ENCODE results near the gene SLC37A1. TPM values are rescaled to one million over a fixed set of nuclear protein-coding genes. Genes with fewer than 3 reads are reported as not detected.

The SLC37A1 gene
- total and polyA plus RNA-seq, 9 of the 15 experiments (the other 6 are each of a cell fraction or from before 2014, with no cell fraction given): 0.06 to 3.4 (median 0.40) TPM

- H4K20me1 ChIP-seq (replicated peaks; ENCODE audit: control insufficient read depth, insufficient read depth, low read length): no peaks in the 10 kb centered on the region
- H3K9me1 ChIP-seq (ENCODE audit: control insufficient read depth, insufficient read depth, low read length): no peaks in the 10 kb centered on the region
- peak overlapping the region; percentile 9; the same call in 1 of the 2 replicates for H2AFZ ChIP-seq (ENCODE audit: low read depth, low read length)
- peaks cover 1 to 6% of the 10 kb centered on the region in 2 experiments; a peak in 1 of 5 replicates for H3K27me3 ChIP-seq (ENCODE audit: control insufficient read depth in 2 of 2, insufficient read depth in 2 of 2, low read length in 2 of 2)
- FAIRE-seq (peak; percentile 80), ATAC-seq (peak; percentile 60), DNase-seq (ENCODE audit: extremely low read depth in 1 of 4, low spot score in 3 of 4) (peak; percentile 45 to 64 (median 57))
- H3K9ac ChIP-seq (ENCODE audit: insufficient read depth in 1 of 2, low read depth in 2 of 2, low read length in 2 of 2): peak overlapping the region in 1 of 2 experiments; percentile 17; a peak in 1 of 4 replicates
- no peaks in the 10 kb centered on the region for H3K9me3 ChIP-seq (replicated peaks; ENCODE audit: control insufficient read depth, insufficient read depth, low read depth, low read length)
- intact Hi-C loops (cut with micrococcal nuclease) (loop anchor here (2.0 to 5.0 kb wide), 2 partner anchors 36 to 72 kb away; no protein-coding TSS in a partner anchor), in situ Hi-C loops (cut with MboI) (loop anchor here (5.0 kb wide), 1 partner anchor 62 kb away; no protein-coding TSS in a partner anchor)
- peak overlapping the region; percentile 58 for H3K4me2 ChIP-seq (ENCODE audit: insufficient read depth, low read length)
- 2% methylated on average over 8 of the region's 8 CpGs for WGBS (ENCODE audit: insufficient coverage, low coverage, missing lambda C conversion rate)
- H3K36me3 ChIP-seq (ENCODE audit: control insufficient read depth, insufficient read depth, low read length): no peaks in the 10 kb centered on the region
- BruUV-seq (replicated peaks): no TSS peak
- peaks cover 29 to 48% of the 10 kb centered on the region in 2 experiments for H3K4me1 ChIP-seq (replicated peaks in 1 of 2; ENCODE audit: control insufficient read depth in 2 of 2, insufficient read depth in 2 of 2, low read length in 2 of 2)
- CTCF ChIA-PET (ENCODE audit: low intra/inter-chr PET ratio): no interaction called here
- POLR2A ChIA-PET: no interaction called here
- peak overlapping the region; percentile 20; the same call in 2 of the 3 replicates for H3K27ac ChIP-seq (ENCODE audit: extremely low read depth, low read depth, low read length)
- no peaks in the 10 kb centered on the region for H3K79me2 ChIP-seq (ENCODE audit: control insufficient read depth, insufficient read depth, low read length)
- H3K4me3 ChIP-seq: no peak overlapping the region
- TF ChIP-seq NR3C1 (CRISPR knock-in tag; IDR thresholded peaks at IDR 0.05) (no peak), TFAP4 (CRISPR knock-in tag; IDR thresholded peaks at IDR 0.05; ENCODE audit: borderline replicate concordance) (peak; percentile 78; the same call in 1 of the 2 replicates), ZBTB34 (CRISPR knock-in tag; IDR thresholded peaks at IDR 0.05) (peak; percentile 75; the same call in 1 of the 2 replicates), GTF2F1 (IDR thresholded peaks at IDR 0.05; ENCODE audit: low read depth, low read length) (no peak), DPF2 (IDR thresholded peaks at IDR 0.05) (peak; percentile 61), EGR1 (conservative IDR thresholded peaks at IDR 0.05) (no peak), HBP1 (CRISPR knock-in tag; IDR thresholded peaks at IDR 0.05) (peak; percentile 81; the same call in 1 of the 2 replicates), SMARCA4 (IDR thresholded peaks at IDR 0.05) (peak; percentile 60), GATA2 (CRISPR knock-in tag; IDR thresholded peaks at IDR 0.05) (peak; percentile 77), NCOR1 (IDR thresholded peaks at IDR 0.05) (peak; percentile 74), SETDB1 (IDR thresholded peaks at IDR 0.05; ENCODE audit: low read length) (no peak), NFE2 (IDR thresholded peaks at IDR 0.05; ENCODE audit: low read depth) (0 out of 2 replicates have a peak, but pooled peaks have one; percentile 2), ZNF766 (CRISPR knock-in tag; conservative IDR thresholded peaks at IDR 0.05) (no peak), ATF4 (CRISPR knock-in tag; IDR thresholded peaks at IDR 0.05) (peak; percentile 50), CBFB (CRISPR knock-in tag; IDR thresholded peaks at IDR 0.05) (peak; percentile 98)
Measured at GRCh38 chr21:42465008-42465802, 48.4 kb upstream of the SLC37A1 start.

Measured in K562 (cell line).